Measurements from ENCODE around the gene CMBL. TPM values are rescaled to one million over a fixed set of nuclear protein-coding genes. Genes with fewer than 3 reads are reported as not detected.
"Not testable (repeated sequence)": the region's sequence is repeated elsewhere in the genome, so short reads cannot be mapped to it uniquely, and the experiment has no call there.

Gene CMBL
- total RNA-seq, 1 donor from 2014 or later: 20.5 TPM

DNA sequence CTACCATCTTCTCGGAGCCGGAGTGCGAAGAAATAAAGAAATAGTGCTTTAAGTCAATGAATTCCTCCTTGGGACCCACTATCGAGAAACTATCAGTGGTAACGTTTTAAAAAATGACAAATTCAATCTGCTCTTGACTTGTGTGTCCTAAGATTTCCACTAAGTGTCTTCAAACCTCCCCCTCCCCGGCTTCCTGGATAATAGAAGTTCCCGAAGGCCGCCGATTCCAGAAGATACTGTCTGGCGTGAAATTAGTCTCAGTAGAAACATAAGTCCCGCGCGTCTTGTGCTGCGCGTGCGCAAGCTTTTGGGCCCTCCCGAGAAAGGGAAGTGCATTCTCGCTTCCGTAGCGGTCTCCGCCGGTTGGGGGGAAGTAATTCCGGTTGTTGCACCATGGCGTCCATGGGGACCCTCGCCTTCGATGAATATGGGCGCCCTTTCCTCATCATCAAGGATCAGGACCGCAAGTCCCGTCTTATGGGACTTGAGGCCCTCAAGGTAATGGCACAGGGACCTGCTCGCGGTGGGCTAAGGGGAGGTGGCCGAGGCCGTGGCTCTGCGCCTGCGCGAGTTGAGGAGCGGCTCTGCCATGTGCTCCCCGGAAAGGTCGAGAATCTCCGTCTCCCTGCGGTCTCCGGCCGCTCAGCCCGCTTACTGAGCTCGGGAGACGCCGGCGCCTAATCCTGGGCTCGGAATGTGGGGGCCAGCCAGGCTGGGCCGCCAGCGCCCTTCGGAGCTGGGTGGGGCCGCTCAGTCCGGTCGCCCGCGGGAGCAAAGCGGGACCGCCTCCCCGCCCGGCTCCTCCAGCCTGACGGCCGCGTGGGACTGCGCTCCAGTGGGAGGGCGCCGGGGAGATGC is 57.5 kb downstream of the CMBL start, which contains the start of gene CCT5:
CCT5 (plus strand) TSS at position 333 of the 858 bp plus-strand sequence; CDS start at position 394, 61 bp downstream.
- peak; percentile 97 for DNase-seq (ENCODE audit: low spot score)
- Mint-ChIP-seq H3K27me3 (ENCODE audit: low read depth) (no peaks in the 10 kb centered on the region), H3K4me3 (ENCODE audit: unreplicated experiment) (peak within 1 kb of the TSS; percentile 87), H3K27ac (ENCODE audit: unreplicated experiment) (peak within 1 kb of the TSS; percentile 98), H3K4me1 (ENCODE audit: low read depth) (peaks cover 40% of the 10 kb centered on the region), H3K36me3 (ENCODE audit: low read depth) (peaks cover 10% of the 10 kb centered on the region), H3K9me3 (ENCODE audit: low read depth) (no peaks in the 10 kb centered on the region)
- TF ChIP-seq, protein P1, sequence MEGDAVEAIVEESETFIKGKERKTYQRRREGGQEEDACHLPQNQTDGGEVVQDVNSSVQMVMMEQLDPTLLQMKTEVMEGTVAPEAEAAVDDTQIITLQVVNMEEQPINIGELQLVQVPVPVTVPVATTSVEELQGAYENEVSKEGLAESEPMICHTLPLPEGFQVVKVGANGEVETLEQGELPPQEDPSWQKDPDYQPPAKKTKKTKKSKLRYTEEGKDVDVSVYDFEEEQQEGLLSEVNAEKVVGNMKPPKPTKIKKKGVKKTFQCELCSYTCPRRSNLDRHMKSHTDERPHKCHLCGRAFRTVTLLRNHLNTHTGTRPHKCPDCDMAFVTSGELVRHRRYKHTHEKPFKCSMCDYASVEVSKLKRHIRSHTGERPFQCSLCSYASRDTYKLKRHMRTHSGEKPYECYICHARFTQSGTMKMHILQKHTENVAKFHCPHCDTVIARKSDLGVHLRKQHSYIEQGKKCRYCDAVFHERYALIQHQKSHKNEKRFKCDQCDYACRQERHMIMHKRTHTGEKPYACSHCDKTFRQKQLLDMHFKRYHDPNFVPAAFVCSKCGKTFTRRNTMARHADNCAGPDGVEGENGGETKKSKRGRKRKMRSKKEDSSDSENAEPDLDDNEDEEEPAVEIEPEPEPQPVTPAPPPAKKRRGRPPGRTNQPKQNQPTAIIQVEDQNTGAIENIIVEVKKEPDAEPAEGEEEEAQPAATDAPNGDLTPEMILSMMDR (IDR thresholded peaks at IDR 0.05): no peak

DNA sequence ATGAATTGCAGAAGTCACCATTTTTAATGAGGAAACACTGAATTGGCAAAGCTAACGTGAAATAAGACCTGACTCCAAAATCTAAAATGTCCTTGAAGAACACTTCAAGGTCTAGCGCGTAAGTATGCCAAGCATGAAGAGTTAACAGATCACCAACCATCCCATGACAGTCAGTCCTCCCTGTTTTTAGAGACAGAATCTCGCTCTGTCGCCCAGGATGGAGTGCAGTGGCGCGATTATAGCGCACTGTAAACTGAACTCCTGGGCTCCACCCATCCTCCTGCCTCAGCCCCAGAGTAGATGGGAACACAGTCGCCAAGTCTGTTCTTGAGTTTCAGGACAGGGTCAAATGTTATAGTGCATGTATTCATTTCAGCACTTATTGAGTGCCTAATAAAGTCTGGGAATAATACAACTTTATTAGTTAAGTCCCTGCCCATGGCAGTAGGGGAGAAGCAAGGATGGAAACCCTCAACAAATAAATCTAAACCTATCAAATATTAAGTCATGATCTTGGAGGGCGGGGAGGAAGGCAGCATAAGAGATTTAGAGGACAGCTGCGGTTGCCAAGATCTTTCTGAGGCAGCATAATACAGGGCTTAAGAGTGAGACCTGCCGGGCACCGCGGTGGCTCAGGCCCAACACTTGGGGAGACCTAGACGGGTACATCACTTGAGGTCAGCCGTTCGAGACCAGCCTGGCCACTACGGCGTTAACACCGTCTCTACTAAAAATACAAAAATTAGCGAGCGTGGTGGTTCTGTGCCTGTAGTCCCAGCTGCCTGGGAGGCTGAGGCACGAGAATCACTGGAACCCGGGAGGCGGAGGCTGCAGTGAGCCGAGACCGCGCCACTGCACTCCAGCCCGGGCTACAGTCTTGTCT is 59.1 kb downstream of the CMBL start:
- TF ChIP-seq, protein P1 (IDR thresholded peaks at IDR 0.05): no peak
- Mint-ChIP-seq H3K4me3 (ENCODE audit: unreplicated experiment) (peak overlapping the region; percentile 87), H3K9me3 (ENCODE audit: low read depth) (no peaks in the 10 kb centered on the region), H3K27me3 (ENCODE audit: low read depth) (no peaks in the 10 kb centered on the region), H3K36me3 (ENCODE audit: low read depth) (peaks cover 3% of the 10 kb centered on the region), H3K27ac (ENCODE audit: unreplicated experiment) (peak overlapping the region; percentile 98), H3K4me1 (ENCODE audit: low read depth) (peaks cover 33% of the 10 kb centered on the region)
- no peak for DNase-seq (ENCODE audit: low spot score)

DNA sequence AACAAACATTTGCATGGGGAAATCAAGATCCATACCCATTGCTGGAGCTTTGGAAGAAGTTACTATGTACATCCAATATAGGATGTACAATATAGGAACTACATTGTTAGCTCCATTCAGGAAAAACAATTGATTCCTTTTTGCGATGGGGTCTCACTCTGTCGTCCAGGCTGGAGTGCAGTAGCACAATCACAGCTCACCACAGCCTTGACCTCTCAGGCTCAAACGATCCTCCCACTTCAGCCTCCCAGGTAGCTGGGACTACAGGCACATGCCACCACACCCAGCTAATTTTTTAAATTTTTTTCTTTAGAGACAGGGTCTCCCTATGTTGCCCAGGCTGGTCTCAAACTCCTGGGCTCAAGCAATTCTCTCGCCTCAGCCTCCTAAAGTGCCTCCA is 60.5 kb downstream of the CMBL start:
- not testable (repeated sequence) for H3K27ac Mint-ChIP-seq (ENCODE audit: unreplicated experiment); H3K27me3 Mint-ChIP-seq (ENCODE audit: low read depth); H3K4me3 Mint-ChIP-seq (ENCODE audit: unreplicated experiment); H3K9me3 Mint-ChIP-seq (ENCODE audit: low read depth); H3K36me3 Mint-ChIP-seq (ENCODE audit: low read depth); DNase-seq (ENCODE audit: low spot score)
- H3K4me1 Mint-ChIP-seq (ENCODE audit: low read depth): peaks cover 29% of the 10 kb centered on the region

DNA sequence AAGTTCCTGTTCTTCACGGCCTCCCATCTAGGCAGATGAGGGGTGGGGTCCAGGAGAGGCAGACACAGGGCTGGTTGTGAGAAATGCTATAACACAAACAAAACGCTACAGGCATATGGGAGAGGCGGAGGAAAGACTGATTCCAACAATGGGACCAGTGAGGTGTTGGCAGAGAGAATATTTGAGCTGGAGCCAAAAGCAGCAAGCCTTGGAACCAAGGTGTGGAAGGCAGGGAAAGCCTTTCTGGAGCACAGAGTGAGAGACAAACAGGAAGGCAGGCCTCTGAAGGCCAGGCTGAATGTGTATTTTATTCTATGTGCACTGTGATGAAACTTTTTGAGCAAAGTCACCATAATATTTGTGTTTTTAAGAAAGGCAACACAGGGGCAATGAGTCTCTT is 60.9 kb downstream of the CMBL start:
- TF ChIP-seq, protein P1 (IDR thresholded peaks at IDR 0.05): no peak
- no peak for DNase-seq (ENCODE audit: low spot score)
- Mint-ChIP-seq H3K27ac (ENCODE audit: unreplicated experiment) (no peak overlapping the region), H3K36me3 (ENCODE audit: low read depth) (peaks cover 3% of the 10 kb centered on the region), H3K4me1 (ENCODE audit: low read depth) (peaks cover 25% of the 10 kb centered on the region), H3K9me3 (ENCODE audit: low read depth) (no peaks in the 10 kb centered on the region), H3K27me3 (ENCODE audit: low read depth) (no peaks in the 10 kb centered on the region), H3K4me3 (ENCODE audit: unreplicated experiment) (no peak overlapping the region)

DNA sequence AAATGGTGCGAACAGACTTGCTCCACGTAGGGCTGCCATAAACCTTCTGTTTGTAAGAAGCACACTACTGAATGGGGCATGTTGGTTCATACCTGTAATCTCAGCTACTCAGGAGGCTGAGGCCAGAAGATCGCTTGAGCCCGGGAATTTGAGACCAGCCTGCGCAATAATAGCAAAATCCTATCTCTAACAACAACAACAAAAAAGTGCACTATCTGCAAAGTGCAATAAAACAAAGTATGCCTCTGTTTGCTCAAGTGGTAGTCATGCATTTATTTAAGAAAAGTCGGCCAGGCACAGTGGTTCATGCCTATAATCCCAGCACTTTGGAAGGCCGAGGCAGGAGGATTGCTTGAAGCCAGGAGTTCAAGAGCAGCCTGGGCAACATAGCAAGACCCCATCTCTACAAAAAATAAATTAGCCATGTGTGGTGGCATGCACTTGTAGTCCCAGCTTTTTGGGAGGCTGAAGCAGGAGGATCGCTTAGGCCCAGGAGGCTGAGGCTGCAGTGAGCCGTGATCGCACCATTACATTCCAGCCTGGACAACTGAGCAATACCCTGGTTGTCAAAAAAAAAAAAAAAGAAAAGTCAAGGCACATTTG is 63.3 kb downstream of the CMBL start:
- DNase-seq (ENCODE audit: low spot score): no peak
- Mint-ChIP-seq H3K4me3 (ENCODE audit: unreplicated experiment) (no peak overlapping the region), H3K9me3 (ENCODE audit: low read depth) (no peaks in the 10 kb centered on the region), H3K4me1 (ENCODE audit: low read depth) (peaks cover 14% of the 10 kb centered on the region), H3K27ac (ENCODE audit: unreplicated experiment) (no peak overlapping the region), H3K27me3 (ENCODE audit: low read depth) (no peaks in the 10 kb centered on the region), H3K36me3 (ENCODE audit: low read depth) (peaks cover 3% of the 10 kb centered on the region)
- TF ChIP-seq, protein P1 (IDR thresholded peaks at IDR 0.05): no peak
